ENCODE results near the gene ATAD3C.
"Not testable (repeated sequence)": the region's sequence is repeated elsewhere in the genome, so short reads cannot be mapped to it uniquely, and the experiment has no call there.

ATAD3C gene

DNA sequence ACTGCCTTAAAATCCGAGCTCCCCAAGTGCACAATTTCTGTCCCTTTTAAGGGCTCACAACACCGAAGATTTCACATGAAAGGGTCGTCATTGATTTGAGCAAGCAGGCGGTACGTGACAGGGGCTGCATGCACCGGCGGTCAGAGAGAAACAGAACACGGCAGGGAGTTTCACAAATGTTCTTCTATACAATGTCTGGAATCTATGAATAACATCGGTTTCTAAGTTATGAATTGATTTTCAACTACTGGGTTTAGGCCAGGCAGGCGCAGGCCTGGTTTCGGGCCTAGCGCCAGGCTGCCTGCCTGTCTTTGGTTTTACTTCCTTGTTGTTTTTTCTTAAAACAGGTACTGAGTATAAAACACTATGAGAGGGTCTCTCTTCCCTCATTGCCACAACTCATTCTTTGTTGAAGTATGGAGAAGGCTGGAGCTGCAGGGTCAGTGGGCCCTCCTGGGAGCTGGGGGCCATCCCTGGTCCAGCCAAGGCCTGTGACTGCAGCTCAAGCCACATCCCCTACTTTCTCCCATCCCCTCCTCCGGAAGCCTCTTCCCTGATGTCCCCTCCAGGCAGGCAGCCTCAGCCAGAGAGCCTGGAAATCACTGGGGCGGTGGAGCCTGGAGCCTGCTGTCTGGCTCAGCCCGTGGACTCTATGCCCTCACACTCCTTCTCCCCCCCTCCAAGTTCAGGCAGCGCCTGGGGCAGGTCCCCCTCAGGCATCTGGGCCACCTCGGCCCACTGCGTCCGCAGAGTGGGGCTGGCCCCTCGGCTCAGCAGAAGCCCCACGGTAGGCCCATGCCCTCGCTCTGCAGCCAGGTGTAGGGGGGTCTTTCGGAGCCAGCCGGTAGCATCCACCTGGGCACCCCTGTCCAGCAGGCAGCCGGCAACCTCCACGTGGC lies 30.8 kb upstream of the ATAD3C start:
- DNase-seq (ENCODE audit: low spot score): no peak

DNA sequence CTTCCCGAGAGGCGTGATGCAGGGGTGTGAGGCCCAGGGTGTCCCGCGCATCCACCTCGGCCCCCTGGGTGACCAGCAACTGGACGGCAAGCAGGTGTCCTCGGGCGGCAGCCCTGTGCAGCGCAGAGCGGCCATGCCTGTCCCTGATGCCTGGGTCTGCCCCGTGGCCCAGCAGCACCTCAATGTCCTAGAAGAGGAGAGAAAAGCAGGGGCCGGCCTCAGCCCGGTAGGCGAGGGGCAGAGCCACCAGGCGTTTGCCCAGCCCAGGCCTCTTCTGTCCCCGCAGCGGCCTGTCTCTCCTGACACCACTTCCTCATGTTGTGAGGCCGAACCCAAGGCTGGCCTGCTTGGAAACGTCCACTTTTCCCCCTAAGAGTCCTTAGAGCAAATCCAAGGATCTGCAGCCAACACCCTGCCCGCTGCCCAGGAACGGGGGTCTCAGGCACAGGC lies 30.1 kb upstream of the ATAD3C start:
- no peak for DNase-seq (ENCODE audit: low spot score)

DNA sequence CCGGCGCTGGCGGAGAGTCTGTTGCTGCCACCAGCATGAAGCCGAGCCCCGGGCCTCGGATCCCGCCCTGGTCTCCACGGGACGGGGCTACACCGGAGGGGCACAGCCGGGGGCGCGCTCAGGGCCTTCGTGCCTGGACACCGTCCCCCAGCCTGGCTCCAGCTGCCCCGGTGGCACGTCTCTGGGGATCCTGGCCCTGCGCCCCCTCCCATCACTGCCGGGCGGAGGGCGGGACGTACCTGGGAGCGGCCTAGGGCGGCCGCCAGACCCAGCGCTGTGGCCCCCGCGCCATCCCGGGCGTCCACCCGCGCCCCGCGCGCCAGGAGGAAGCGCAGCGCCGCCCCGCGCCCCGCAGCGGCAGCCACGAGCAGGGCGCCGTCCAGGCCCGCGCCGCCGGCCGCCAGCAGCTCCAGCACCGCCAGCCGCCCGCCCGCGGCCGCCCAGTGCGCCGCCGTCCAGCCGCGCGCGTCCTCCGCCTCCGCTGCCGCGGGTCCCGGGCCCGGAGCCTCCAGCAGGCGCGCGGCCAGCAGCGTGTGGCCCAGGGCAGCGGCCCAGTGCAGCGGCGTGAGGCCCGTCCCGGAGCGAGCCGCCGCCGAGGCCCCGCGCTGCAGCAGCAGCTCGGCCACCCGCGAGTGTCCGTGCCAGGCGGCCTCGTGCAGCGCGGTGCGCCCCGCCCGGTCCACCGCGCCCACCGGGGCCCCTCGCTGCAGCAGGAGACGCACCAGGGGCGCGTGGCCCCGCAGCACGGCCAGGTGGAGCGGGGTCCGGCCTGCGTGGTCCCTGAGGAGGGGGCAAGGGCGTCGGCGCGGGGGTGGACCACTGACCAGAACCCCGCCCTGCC lies 29.5 kb upstream of the ATAD3C start:
- no peak for DNase-seq (ENCODE audit: low spot score)

DNA sequence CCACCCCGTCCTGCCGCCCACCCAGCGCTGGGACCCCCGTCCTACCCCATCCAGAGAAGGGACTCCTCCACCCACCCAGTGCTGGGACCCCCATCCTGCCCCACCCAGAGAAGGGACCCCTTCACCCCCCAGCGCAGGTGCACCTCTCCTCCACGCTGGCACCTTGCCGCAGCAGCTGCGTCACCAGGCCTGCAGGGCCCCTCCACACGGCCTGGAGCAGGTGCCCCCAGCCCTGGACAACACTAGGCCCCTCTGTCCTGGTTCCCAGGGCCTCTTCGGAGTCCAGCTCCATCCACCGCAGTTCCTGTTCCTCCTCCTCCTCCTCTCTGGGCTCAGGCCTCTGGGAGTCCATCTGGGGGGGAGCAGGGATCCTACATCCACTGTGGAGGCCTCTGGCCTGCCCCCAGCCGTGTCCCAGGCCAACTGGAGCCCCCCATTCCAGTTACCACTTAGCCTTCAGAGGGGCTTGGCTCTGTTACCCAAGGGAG lies 28.8 kb upstream of the ATAD3C start:
- no peak for DNase-seq (ENCODE audit: low spot score)

DNA sequence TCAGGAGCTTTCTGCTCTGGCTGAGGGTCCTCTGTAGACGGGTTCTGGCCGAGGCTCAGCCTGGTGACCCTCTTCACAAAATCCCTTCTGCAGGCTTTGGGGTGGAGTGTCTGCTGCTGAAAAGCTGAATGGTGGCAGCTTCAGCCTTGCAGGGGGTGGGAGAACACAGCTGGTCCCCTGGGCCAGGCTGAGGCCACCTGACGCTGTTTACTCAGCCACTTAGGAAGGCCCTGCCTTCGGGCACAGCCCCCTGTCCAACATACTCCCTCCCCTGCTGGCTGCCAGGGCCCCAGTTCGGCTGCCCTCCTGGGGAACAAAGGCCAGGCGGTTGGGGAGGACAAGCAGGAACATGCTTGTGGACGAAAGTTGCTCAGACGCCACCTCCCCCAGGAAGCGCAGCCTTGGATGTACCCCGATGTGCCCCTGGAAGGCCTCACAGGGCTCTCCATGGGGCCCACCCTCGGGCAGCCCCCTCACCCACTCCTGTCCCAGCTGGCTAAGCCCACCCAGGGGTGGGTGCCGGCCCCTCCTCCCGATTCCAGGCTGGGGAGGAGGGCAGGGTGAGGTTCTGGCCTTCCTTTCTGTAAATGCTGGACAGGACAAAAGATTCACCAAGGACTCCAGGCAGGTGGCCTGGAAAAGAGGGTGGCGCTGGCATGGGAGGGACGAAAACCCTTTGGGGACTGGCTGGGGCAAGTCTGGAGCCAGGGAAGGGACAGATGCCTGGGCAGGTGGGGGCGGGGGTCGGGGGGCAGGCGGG lies 28.2 kb upstream of the ATAD3C start, which contains the start of gene ANKRD65:
ANKRD65 (minus strand) TSS at position 130 of the 760 bp plus-strand sequence. CDS start 271 bp downstream, outside the sequence.
- DNase-seq (ENCODE audit: low spot score): no peak

DNA sequence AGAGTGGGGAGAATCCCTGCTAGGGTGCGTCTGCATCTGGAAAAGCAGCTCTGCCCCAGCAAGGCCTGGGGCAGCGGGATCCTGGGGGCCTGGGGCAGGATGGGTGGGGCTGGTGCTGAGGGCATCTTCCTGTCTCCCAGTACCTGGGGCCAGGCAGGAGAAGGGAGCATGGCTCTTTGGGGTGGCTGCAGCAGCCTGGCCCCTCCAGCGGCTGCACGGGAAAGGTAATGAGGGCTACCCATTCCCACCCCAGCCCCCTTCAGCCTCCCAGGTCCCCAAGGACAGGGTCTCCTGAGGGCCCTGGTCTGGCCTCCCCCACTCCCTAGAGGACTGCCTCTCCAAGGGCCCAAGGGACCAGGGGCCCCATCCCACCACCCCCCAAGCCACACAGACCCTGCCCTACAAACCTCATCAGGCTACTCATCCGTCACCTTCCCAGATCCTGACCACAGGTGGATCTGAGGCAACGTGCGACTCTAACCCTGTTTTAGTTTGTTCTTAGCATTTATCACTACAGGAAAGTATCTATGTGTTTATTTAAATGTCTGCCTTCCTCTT lies 27.5 kb upstream of the ATAD3C start:
- no peak for DNase-seq (ENCODE audit: low spot score)

DNA sequence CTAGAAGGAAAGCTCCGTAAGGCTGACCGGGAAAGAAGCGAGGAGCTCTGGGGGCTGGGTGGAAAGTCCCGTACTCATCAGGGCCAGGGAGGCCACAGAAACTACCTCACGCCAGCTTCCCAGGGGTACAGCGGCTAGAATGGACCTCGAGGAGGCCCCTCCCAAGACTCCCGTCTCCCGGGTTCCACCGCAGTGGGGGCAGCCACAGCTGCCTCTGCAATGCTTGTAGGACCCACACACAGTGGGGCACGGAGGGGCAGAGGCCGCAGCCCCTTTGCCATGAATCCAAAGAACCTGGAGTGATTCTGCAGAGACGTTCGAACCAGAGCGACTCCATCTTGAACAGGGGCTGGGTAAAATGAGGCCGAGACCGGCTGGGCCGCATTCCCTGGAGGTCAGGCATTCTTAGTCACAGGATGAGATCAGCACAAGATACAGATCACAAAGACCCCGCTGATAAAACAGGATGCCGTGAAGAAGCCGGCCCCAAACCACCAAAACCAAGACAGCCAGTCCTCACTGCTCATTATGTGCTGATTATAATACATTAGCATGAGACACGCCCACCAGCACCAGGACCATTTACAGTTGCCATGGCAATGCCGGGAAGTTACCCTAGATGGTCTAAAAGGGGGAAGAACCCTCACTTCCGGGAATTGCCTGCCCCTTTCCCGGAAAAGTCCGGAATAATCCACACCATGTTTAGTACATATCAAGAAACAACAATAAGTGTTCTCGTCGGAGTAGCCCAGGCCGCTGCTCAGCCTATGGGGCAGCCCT lies 26.8 kb upstream of the ATAD3C start:
- DNase-seq (ENCODE audit: low spot score): no peak

DNA sequence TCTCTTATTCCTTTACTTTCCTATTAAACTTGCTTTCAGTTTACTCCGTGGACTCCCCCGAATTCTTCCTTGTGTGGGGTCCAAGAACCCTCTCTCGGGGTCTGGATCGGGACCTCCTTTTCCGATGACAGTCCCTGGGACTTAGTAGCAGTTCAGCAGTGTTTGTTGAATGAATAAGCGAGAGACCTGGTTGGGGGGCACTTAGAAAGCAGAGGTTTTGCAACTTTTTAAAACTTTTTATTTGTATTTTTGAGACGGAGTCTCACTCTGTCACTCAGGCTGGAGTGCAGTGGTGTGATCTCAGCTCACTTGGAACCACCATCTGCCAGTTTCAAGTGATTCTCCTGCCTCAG lies 26.3 kb upstream of the ATAD3C start:
- DNase-seq (ENCODE audit: low spot score): no peak

DNA sequence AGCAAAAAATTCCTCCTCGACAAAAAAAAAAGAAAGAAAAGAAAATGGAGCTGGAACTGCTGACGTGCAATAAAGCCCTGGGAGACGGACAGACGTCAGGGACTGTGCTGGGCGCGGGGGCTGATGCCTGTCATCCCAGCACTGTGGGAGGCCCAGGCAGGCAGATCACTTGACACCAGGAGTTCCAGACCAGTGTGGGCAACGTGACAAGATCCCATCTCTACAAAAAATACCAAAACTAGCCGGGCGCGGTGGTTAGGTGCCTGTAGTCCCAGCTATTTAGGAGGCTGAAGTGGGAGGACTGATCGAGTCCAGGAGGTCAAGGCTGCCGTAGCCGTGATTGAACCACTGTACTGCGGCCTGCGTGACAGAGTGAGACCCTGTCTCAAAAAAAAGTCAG lies 24.8 kb upstream of the ATAD3C start:
- no peak for DNase-seq (ENCODE audit: low spot score)

DNA sequence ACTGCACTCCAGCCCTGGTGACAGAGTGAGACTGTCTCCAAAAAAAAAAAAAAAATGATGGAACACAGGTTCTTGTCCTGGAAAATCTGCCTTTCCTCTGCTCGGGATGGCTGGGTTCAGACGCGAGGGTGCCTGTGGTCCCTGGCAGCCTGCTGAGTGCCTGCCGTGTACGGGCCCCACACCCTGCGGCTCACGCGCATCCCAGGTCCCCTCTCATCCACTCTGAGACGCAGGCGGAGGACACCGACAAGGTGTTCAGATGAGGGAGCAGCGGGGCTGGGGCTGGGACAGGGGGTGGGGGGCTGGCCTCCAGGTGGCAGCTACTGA lies 24.1 kb upstream of the ATAD3C start:
- DNase-seq (ENCODE audit: low spot score): no peak

DNA sequence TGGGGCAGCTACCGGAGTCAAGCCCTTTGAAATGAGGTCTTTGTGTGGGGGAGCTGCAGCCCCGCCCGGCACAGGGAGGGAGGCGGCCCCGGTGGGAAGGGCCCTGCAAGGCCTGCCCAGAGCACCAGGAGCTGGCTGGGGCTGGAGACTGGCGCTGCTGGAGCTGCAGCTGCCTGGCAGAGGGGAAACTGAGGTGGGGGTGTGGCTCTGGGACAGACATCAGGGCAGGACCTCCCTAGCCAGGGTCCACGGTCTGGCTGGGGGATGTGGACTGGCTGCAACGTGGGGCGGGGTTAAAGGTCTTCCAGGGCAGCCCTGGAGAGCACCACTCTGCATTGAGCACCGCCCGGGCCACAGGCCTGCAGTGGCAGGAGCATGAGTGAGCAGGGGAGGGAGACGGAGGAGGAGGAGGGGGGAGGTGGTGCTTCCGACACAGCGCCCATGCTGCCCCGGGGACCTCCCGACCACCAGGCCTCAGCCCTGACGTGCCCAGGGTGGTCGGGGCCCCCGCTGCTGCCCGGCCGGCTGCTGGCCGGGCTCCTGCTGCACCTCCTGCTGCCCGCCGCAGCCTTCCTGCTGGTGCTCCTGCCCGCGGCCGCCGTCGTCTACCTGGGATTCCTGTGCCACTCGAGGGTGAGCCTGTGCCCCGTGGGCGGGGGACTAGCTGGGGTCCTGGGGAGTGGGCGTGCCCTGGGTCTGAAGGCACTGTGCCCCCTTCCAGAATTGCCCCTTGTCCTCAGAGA lies 23.6 kb upstream of the ATAD3C start:
- no peak for DNase-seq (ENCODE audit: low spot score)

DNA sequence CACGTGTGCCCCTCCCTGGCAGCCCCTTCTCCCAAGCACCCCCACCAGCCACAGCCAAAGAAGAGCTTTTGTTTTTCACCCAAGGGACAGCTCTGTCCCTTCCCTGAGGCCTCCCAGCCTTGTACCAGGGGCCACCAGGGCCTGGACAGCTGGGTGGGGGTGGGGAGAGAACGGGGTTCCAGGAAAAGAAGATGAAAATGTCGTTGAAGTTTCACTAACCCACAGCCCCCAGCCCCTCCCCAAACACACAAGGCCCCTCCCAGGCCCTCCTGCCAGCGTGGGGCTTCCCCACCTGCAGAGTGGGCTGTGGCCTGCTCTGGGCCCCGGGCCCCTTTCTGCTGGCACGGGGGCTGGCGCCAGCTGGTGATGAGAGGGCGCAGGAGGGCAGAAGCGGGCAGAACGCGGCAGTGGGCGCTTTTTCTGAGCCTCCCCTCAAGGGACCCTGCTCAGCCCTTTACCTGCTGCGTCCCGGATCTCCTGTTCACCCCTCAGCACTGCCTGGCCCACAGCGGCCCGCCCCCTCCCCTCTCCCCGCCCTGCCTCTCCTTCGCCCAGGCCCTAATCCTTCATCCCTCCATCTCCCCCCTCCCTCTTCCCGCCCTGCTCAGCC lies 22.9 kb upstream of the ATAD3C start:
- no peak for DNase-seq (ENCODE audit: low spot score)

DNA sequence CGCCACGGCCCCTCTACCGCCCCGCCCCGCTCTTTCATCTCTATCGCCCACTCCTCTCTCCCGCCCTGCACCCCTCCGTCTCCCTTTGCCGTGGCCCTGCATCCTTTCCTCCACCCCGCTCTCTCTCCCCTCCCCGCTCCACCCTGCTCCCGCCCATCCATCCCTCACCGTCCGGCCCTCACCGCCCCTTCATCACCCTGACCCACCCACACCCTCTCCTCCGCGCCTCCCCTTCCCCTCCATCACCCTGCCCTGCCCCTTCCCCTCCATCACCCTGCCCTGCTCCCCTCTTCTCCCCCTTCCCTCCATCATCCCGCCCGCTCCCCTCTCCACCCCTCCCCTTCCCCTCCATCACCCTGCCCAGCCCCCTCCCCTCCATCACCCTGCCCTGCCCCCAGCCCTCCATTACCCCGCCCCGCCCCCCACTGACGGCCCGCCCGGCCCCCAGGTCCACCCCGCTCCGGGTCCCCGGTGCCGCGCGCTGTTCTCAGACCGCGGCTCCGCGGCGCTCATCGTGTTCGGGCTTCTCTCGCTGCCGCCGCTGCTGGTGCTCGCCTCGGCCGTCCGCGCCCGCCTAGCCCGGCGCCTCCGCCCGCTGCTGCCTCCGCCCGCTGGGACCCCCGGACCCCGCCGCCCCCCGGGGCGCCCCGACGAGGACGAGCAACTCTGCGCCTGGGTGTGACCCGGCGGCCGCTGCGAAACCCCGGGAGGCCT lies 22.2 kb upstream of the ATAD3C start:
- no peak for DNase-seq (ENCODE audit: low spot score)

DNA sequence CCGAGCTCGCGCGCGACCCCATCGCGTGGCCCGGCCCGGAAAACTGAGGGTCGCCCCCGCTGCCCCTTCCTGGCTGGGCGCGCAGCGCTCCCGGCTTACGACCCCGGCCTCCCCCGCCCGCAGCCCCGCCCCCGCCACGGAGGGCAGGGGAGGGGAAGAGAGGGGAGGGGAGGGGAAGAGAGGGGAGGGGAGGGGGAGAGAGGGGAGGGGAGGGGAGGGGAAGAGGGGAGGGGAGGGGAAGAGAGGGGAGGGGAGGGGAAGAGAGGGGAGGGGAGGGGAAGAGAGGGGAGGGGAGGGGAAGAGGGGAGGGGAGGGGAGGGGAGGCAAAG lies 21.7 kb upstream of the ATAD3C start:
- no peak for DNase-seq (ENCODE audit: low spot score)

DNA sequence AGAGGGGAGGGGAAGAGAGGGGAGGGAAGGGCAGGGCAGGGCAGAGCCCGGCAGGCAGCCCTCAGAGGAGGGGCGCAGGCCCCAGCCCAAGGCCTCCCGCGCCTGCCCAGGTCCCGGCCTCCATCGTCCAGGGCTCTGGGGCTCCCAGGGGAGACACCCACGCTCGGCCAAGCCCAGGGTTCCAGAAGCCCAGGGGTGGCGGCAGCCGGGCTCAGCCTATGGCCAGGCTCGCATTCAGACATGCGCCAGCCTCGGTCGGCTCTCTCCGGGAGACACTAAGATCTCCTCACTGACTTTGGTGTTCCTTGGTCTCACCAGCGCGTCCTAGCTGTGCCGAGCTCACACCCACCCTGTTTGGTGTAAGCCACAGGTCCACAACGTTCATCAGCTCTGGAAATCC lies 21.3 kb upstream of the ATAD3C start:
- no peak for DNase-seq (ENCODE audit: low spot score)

DNA sequence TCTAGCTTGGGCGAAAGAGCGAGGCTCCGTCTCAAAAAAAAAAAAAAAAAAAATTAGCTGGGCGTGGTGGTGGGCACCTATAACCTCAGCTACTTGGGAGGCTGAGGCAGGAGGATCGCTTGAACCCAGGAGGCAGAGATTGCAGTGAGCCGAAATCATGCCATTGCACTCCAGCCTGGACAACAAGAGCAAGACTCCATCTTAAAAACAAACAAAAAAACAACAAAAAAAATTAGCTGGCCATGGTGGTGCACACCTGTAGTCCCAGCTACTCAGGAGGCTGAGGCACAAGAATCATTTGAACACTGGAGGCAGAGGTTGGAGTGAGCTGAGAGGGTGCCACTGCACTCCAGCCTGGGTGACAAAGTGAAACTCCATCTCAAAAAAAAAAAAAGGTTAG lies 20.5 kb upstream of the ATAD3C start:
- not testable (repeated sequence) for DNase-seq (ENCODE audit: low spot score)

DNA sequence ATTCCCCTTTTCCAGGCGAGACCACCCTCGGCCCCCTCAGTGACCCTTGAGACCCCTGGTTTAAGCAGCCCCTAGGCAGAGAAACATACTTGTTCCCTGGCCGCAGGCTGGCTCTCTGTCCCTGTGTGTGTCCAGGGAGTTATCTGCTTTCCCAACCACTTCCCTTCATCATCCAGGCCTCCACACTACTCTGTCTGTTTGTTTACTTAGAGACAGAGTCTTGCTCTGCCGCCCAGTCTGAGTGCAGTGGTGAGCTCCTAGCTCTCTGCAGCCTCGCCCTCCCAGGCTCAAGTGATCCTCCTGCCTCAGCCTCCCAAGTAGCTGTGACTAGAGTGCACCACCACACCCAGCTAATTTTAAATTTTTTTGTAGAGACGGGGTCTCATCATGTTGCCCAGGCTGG lies 19.8 kb upstream of the ATAD3C start:
- DNase-seq (ENCODE audit: low spot score): no peak

DNA sequence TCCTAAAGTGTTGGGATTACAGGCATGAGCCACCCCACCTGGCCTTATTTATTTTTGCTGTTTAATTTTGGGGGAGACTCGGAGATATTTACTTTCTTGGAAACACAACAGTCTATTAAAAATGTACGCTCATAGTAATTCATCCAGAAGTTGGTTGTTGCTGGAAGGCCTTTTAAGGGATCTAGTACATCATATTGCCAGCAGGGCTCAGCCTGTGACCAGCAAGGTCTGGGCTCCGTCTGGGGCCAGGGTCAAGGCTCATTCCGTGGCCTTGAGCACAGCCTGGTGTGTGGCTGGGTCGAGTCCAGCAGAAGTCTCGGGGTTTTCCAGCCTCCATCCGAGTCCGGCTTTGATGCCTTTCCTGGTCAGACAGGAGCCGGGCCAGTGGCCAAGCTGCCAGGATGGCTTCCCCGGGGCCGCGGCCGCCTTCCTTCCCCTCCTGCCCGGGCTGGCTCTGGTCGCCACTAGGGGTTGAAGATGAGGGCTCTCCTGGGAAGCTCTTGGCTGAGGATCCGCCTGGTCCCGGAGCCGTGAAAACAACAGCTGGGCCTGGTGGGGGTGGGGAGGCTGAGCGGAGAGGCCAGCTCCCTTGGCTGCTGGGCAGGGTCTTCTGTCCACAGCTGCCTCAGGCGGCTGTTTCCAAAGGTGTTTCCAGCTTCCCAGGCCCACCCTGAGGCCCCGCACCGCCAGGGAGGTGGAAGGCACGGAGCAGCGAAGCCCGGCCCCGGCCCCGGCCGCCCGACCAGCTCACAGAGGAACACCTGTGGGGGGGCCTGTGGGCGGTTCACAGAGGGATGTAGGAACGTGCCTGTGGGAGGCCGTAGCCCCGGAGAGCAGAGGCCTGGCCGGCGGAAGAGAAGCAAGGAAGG lies 19.1 kb upstream of the ATAD3C start:
- DNase-seq (ENCODE audit: low spot score): no peak
